IPS-NIHi7 (cell line): ENCODE data around the gene PHYHIPL.

Experiments
- DNase-seq: peaks from one replicate; pipeline ENCODE4 v3.0.0; 2012; ENCODE audit warnings: mixed read lengths; ENCODE audit errors: extremely low spot score

PHYHIPL gene

GRCh38 chr10:59255463-59255862 is 79.0 kb downstream of the PHYHIPL start:
- no peak for DNase-seq

GRCh38 chr10:59257224-59257623 is 80.8 kb downstream of the PHYHIPL start:
- DNase-seq, result no peak

- DNase-seq, result no peak
These were observed 82.4 kb downstream of the PHYHIPL start for GRCh38 chr10:59258890-59259289.

- DNase-seq, result peak; percentile 62
These were observed 88.7 kb downstream of the PHYHIPL start for GRCh38 chr10:59265141-59265540.

- DNase-seq, result no peak
These were observed 89.9 kb downstream of the PHYHIPL start for GRCh38 chr10:59266321-59266720.

- DNase-seq, result no peak
These were observed 92.0 kb downstream of the PHYHIPL start for GRCh38 chr10:59268460-59268859.

GRCh38 chr10:59269651-59270050 is 93.2 kb downstream of the PHYHIPL start:
- DNase-seq, result no peak

- no peak for DNase-seq
These were observed 94.0 kb downstream of the PHYHIPL start for GRCh38 chr10:59270492-59270891.

- no peak for DNase-seq
These were observed 94.7 kb downstream of the PHYHIPL start for GRCh38 chr10:59271160-59271559.

GRCh38 chr10:59272061-59272460 is 95.6 kb downstream of the PHYHIPL start:
- no peak for DNase-seq

- DNase-seq, result no peak
These were observed 97.0 kb downstream of the PHYHIPL start for GRCh38 chr10:59273445-59273844.

GRCh38 chr10:59276133-59276532 is 99.7 kb downstream of the PHYHIPL start:
- DNase-seq, result no peak

GRCh38 chr10:59276919-59277318 is 100.5 kb downstream of the PHYHIPL start:
- DNase-seq, result no peak

GRCh38 chr10:59279476-59279875 is 103.0 kb downstream of the PHYHIPL start:
- DNase-seq, result no peak

GRCh38 chr10:59279991-59280505 is 103.6 kb downstream of the PHYHIPL start:
- no peak for DNase-seq

- no peak for DNase-seq
These were observed 105.4 kb downstream of the PHYHIPL start for GRCh38 chr10:59281861-59282260.

- DNase-seq, result no peak
These were observed 107.1 kb downstream of the PHYHIPL start for GRCh38 chr10:59283456-59284091.

GRCh38 chr10:59284118-59284975 is 107.9 kb downstream of the PHYHIPL start:
- no peak for DNase-seq

GRCh38 chr10:59285073-59285472 is 108.6 kb downstream of the PHYHIPL start:
- no peak for DNase-seq

GRCh38 chr10:59285848-59286247 is 109.4 kb downstream of the PHYHIPL start:
- no peak for DNase-seq

GRCh38 chr10:59287587-59288255 is 111.3 kb downstream of the PHYHIPL start:
- DNase-seq, result no peak

GRCh38 chr10:59289853-59290252 is 113.4 kb downstream of the PHYHIPL start:
- no peak for DNase-seq
